DMS 273 (cell line): ENCODE results near the gene ZFHX3.

Source experiments
- DNase-seq: peaks from one replicate; lab custom pipeline; 2025; ENCODE audit not compliant: unreplicated experiment; lab: John Stamatoyannopoulos, UW

The ZFHX3 gene

GRCh38 chr16:72854267-72854959 is 193.5 kb downstream of the ZFHX3 start:
- DNase-seq, result no peak

GRCh38 chr16:72853575-72854266 is 194.2 kb downstream of the ZFHX3 start:
- no peak for DNase-seq

GRCh38 chr16:72852421-72852820 is 195.5 kb downstream of the ZFHX3 start:
- no peak for DNase-seq

GRCh38 chr16:72850853-72851252 is 197.1 kb downstream of the ZFHX3 start:
- no peak for DNase-seq

- no peak for DNase-seq
Measured at GRCh38 chr16:72850021-72850420, 197.9 kb downstream of the ZFHX3 start.

GRCh38 chr16:72848759-72849664 is 198.9 kb downstream of the ZFHX3 start:
- DNase-seq, result peak; percentile 92

- DNase-seq, result no peak
Measured at GRCh38 chr16:72848028-72848400, 199.9 kb downstream of the ZFHX3 start.

- DNase-seq, result peak; percentile 58
Measured at GRCh38 chr16:72847187-72848027, 200.5 kb downstream of the ZFHX3 start.

- DNase-seq, result no peak
Measured at GRCh38 chr16:72846594-72846993, 201.3 kb downstream of the ZFHX3 start.

GRCh38 chr16:72845322-72846020 is 202.5 kb downstream of the ZFHX3 start:
- no peak for DNase-seq

GRCh38 chr16:72844225-72844920 is 203.6 kb downstream of the ZFHX3 start:
- no peak for DNase-seq

- DNase-seq, result no peak
Measured at GRCh38 chr16:72841506-72841905, 206.4 kb downstream of the ZFHX3 start.

- no peak for DNase-seq
Measured at GRCh38 chr16:72840631-72841381, 207.1 kb downstream of the ZFHX3 start.

GRCh38 chr16:72838951-72839350 is 209.0 kb downstream of the ZFHX3 start:
- no peak for DNase-seq

- no peak for DNase-seq
Measured at GRCh38 chr16:72838586-72838910, 209.4 kb downstream of the ZFHX3 start.

- no peak for DNase-seq
Measured at GRCh38 chr16:72837846-72838585, 209.9 kb downstream of the ZFHX3 start.

- DNase-seq, result peak; percentile 15
Measured at GRCh38 chr16:72836985-72837384, 210.9 kb downstream of the ZFHX3 start.

- DNase-seq, result no peak
Measured at GRCh38 chr16:72836181-72836580, 211.7 kb downstream of the ZFHX3 start.
